ENCODE data around the gene PTMA.

DNA sequence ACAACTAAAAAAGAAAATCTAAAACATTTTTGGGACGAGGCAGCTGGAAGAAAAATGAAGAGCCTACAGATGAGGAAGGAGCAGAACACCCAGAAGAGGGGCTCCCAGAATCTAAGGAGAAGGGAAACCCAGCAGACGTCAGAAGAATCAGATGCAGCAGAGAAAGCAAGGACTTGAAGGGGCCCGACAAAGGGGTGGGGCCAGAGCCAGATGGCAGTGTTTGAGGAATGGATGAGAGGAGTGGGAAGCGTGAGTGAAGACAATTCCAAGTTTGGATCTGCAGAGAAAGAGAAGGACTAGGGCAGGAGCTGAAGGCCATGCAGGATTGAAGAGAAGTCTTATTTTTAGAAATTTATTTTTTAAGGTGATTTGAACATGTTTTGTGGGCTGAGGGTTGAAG lies 19.3 kb downstream of the PTMA start:
- TF ChIP-seq, protein P1, sequence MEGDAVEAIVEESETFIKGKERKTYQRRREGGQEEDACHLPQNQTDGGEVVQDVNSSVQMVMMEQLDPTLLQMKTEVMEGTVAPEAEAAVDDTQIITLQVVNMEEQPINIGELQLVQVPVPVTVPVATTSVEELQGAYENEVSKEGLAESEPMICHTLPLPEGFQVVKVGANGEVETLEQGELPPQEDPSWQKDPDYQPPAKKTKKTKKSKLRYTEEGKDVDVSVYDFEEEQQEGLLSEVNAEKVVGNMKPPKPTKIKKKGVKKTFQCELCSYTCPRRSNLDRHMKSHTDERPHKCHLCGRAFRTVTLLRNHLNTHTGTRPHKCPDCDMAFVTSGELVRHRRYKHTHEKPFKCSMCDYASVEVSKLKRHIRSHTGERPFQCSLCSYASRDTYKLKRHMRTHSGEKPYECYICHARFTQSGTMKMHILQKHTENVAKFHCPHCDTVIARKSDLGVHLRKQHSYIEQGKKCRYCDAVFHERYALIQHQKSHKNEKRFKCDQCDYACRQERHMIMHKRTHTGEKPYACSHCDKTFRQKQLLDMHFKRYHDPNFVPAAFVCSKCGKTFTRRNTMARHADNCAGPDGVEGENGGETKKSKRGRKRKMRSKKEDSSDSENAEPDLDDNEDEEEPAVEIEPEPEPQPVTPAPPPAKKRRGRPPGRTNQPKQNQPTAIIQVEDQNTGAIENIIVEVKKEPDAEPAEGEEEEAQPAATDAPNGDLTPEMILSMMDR (IDR thresholded peaks at IDR 0.05; ENCODE audit: poor library complexity, severe bottlenecking), result no peak
- TF ChIP-seq EZH2 (IDR thresholded peaks at IDR 0.05; ENCODE audit: borderline replicate concordance, insufficient read depth, low read length, poor library complexity, severe bottlenecking) (no peak), SMC3 (conservative IDR thresholded peaks at IDR 0.05; ENCODE audit: poor library complexity) (no peak), MXI1 (conservative IDR thresholded peaks at IDR 0.05; ENCODE audit: poor library complexity, severe bottlenecking) (no peak), POLR2AphosphoS5 (IDR thresholded peaks at IDR 0.05) (no peak), RAD21 (conservative IDR thresholded peaks at IDR 0.05) (no peak)
- TF ChIP-seq, protein P2, sequence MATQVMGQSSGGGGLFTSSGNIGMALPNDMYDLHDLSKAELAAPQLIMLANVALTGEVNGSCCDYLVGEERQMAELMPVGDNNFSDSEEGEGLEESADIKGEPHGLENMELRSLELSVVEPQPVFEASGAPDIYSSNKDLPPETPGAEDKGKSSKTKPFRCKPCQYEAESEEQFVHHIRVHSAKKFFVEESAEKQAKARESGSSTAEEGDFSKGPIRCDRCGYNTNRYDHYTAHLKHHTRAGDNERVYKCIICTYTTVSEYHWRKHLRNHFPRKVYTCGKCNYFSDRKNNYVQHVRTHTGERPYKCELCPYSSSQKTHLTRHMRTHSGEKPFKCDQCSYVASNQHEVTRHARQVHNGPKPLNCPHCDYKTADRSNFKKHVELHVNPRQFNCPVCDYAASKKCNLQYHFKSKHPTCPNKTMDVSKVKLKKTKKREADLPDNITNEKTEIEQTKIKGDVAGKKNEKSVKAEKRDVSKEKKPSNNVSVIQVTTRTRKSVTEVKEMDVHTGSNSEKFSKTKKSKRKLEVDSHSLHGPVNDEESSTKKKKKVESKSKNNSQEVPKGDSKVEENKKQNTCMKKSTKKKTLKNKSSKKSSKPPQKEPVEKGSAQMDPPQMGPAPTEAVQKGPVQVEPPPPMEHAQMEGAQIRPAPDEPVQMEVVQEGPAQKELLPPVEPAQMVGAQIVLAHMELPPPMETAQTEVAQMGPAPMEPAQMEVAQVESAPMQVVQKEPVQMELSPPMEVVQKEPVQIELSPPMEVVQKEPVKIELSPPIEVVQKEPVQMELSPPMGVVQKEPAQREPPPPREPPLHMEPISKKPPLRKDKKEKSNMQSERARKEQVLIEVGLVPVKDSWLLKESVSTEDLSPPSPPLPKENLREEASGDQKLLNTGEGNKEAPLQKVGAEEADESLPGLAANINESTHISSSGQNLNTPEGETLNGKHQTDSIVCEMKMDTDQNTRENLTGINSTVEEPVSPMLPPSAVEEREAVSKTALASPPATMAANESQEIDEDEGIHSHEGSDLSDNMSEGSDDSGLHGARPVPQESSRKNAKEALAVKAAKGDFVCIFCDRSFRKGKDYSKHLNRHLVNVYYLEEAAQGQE (IDR thresholded peaks at IDR 0.05; ENCODE audit: borderline replicate concordance), result no peak

All from neural cell (in vitro differentiated cells).